ENCODE data around the gene PSMB9. TPM values are rescaled to one million over a fixed set of nuclear protein-coding genes. Genes with fewer than 3 reads are reported as not detected.

The PSMB9 gene
- total and polyA plus RNA-seq, 9 of the 15 experiments (the other 6 are each of a cell fraction or from before 2014, with no cell fraction given): 1.1 to 3.7 (median 2.4) TPM

GRCh38 chr6:32838114-32838958 is 15.7 kb upstream of the PSMB9 start, which contains the start of gene TAP2 (continued):
- peak; percentile 46 for TF ChIP-seq SAP30 (IDR thresholded peaks at IDR 0.05; ENCODE audit: borderline replicate concordance, insufficient read depth, low read depth, low read length, poor library complexity, severe bottlenecking)
- TF ChIP-seq ZNF445 (CRISPR knock-in tag; IDR thresholded peaks at IDR 0.05; ENCODE audit: low read depth): no peak
- TF ChIP-seq PHF8 (IDR thresholded peaks at IDR 0.05; ENCODE audit: borderline replicate concordance, low read length): peak; percentile 65
- TF ChIP-seq ZFX (CRISPR knock-in tag; IDR thresholded peaks at IDR 0.05): peak; percentile 68
- no peak for TF ChIP-seq PTTG1 (tag; IDR thresholded peaks at IDR 0.05; ENCODE audit: low read depth)
- TF ChIP-seq, protein P1, sequence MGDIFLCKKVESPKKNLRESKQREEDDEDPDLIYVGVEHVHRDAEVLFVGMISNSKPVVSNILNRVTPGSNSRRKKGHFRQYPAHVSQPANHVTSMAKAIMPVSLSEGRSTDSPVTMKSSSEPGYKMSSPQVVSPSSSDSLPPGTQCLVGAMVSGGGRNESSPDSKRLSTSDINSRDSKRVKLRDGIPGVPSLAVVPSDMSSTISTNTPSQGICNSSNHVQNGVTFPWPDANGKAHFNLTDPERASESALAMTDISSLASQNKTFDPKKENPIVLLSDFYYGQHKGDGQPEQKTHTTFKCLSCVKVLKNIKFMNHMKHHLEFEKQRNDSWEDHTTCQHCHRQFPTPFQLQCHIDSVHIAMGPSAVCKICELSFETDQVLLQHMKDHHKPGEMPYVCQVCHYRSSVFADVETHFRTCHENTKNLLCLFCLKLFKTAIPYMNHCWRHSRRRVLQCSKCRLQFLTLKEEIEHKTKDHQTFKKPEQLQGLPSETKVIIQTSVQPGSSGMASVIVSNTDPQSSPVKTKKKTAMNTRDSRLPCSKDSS (IDR thresholded peaks at IDR 0.05; ENCODE audit: low read depth, partially characterized antibody): no peak
- peak; percentile 89 for TF ChIP-seq CC2D1A (IDR thresholded peaks at IDR 0.05)
- TF ChIP-seq ELF2 (CRISPR knock-in tag; IDR thresholded peaks at IDR 0.05): no peak
- no peak for TF ChIP-seq TFE3 (CRISPR knock-in tag; IDR thresholded peaks at IDR 0.05)
- peak; percentile 100 for TF ChIP-seq RAD21 (CRISPR knock-in tag; conservative IDR thresholded peaks at IDR 0.05 in 1 of 2, IDR thresholded peaks at IDR 0.05 in 1 of 2)
- TF ChIP-seq CXXC5 (CRISPR knock-in tag; IDR thresholded peaks at IDR 0.05): peak; percentile 75
- TF ChIP-seq ZBTB26 (CRISPR knock-in tag; IDR thresholded peaks at IDR 0.05): no peak
- TF ChIP-seq NFATC3 (IDR thresholded peaks at IDR 0.05): no peak
- no peak for TF ChIP-seq CBFB (CRISPR knock-in tag; IDR thresholded peaks at IDR 0.05)
- TF ChIP-seq ZNF695 (CRISPR knock-in tag; IDR thresholded peaks at IDR 0.05): no peak
- TF ChIP-seq ESRRB (CRISPR knock-in tag; IDR thresholded peaks at IDR 0.05; ENCODE audit: borderline replicate concordance): no peak
- TF ChIP-seq MEF2A (IDR thresholded peaks at IDR 0.05; ENCODE audit: control insufficient read depth, low read depth, low read length): no peak
- TF ChIP-seq NCOR1 (IDR thresholded peaks at IDR 0.05): no peak
- TF ChIP-seq NELFE (IDR thresholded peaks at IDR 0.05; ENCODE audit: insufficient read depth, insufficient read length): no peak
- TF ChIP-seq POLR2A (conservative IDR thresholded peaks at IDR 0.05): peak; percentile 83
- no peak for TF ChIP-seq MCM7 (IDR thresholded peaks at IDR 0.05)
- TF ChIP-seq, protein P2, sequence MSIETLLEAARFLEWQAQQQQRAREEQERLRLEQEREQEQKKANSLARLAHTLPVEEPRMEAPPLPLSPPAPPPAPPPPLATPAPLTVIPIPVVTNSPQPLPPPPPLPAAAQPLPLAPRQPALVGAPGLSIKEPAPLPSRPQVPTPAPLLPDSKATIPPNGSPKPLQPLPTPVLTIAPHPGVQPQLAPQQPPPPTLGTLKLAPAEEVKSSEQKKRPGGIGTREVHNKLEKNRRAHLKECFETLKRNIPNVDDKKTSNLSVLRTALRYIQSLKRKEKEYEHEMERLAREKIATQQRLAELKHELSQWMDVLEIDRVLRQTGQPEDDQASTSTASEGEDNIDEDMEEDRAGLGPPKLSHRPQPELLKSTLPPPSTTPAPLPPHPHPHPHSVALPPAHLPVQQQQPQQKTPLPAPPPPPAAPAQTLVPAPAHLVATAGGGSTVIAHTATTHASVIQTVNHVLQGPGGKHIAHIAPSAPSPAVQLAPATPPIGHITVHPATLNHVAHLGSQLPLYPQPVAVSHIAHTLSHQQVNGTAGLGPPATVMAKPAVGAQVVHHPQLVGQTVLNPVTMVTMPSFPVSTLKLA (conservative IDR thresholded peaks at IDR 0.05): peak; percentile 60 to 78; a peak in 3 of 4 replicates
- TF ChIP-seq ZNF717 (CRISPR knock-in tag; IDR thresholded peaks at IDR 0.05): no peak

Measured in K562 (cell line).